BJ (cell line): ENCODE data around the gene MFRP. TPM values are rescaled to one million over a fixed set of nuclear protein-coding genes. Genes with fewer than 3 reads are reported as not detected.
A peak's percentile ranks its signal among the peaks of the same experiment; 100 is the strongest.

ENCODE experiments used
- CTCF ChIA-PET: fragments of 350-600 bp; formaldehyde crosslinking; extraction: SDS; loops from one replicate; lab custom pipeline; 2021; ENCODE audit warnings: antibody characterized with exemption, inconsistent platforms; lab: Yijun Ruan, JAX
- POLR2A ChIA-PET: fragments of 300-600 bp; sonication (Branson Sonifier 250); formaldehyde crosslinking; extraction: SDS; loops from one replicate; lab custom pipeline; 2021; ENCODE audit warnings: antibody characterized with exemption; lab: Charles Lee
- DNase-seq: peaks from one replicate; pipeline ENCODE4 v3.0.0-alpha.2; 2011; ENCODE audit warnings: low read depth
- H3K27me3 ChIP-seq: 2 replicates; pipeline ENCODE4 v1.6.0; 2011; ENCODE audit warnings: low read length; ENCODE audit not compliant: control insufficient read depth, insufficient read depth
- H3K36me3 ChIP-seq: 2 replicates; pipeline ENCODE4 v1.5.1; 2011; ENCODE audit warnings: low read length; ENCODE audit not compliant: control insufficient read depth, insufficient read depth
- H3K4me3 ChIP-seq: 2 replicates; pipeline ENCODE4 v1.5.1; 2011; ENCODE audit warnings: low read depth, mild to moderate bottlenecking, control low read depth, low read length
- CTCF ChIP-seq: IDR thresholded peaks from 2 replicates; pipeline ENCODE4 v1.5.1; 2011; ENCODE audit warnings: low read depth, mild to moderate bottlenecking, control low read depth, inconsistent platforms, low read length, moderate library complexity; ENCODE audit not compliant: insufficient read depth
- polyA minus RNA-seq: library from RNA; depleted of rRNA, polyadenylated mRNA; stranded (reverse); fragments of >200 nt; gene quantifications from 2 replicates; pipeline ENCODE4 v1.2.3, GENCODE V29; 2011; rRNA and poly(A)+ RNA removed
- polyA plus RNA-seq: library from polyadenylated mRNA; depleted of rRNA; stranded (reverse); fragments of >200 nt; gene quantifications from 2 replicates; pipeline ENCODE4 v1.2.3, GENCODE V29; 2011; rRNA removed

Gene MFRP
- not detected in 2 replicates for polyA plus RNA-seq
- not detected in 2 replicates for polyA minus RNA-seq

- CTCF ChIA-PET = interaction anchor here (2.0 to 11.5 kb wide), 3 partner anchors 8 to 134 kb away, joined by 5 to 126 read pairs (median 18); no protein-coding TSS in a partner anchor
These were observed at the start of gene MFRP for GRCh38 chr11:119346605-119347004. Gene MFRP, minus strand, starts transcription at chr11:119346705. Its CDS starts 192 bp downstream, at chr11:119346513.

DNA sequence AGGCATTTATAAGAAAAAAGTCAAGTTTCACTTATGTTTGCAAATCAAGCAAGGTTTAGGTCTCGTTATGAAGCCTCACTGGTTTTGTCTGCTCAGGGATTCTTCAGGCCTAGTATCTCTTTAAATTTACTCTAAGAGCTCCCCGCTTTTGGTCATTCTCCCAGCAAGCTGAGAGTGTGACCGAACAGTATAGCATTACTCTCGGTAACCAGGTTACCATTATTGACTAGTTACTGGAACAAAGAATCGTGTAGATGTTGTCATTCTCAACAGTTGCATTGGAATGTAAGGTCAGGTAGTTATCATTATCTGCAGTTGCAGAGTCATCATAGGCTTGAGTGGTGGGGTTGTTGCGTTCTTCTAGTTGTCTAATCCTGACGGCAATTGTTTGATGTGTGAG, 44.8 kb upstream of the MFRP start:
- H3K4me3 ChIP-seq = no peak overlapping the region
- DNase-seq = no peak
- ChIA-PET CTCF (interaction anchor here (1.6 kb wide), 1 partner anchor 10 kb away, joined by 7 read pairs; the partner anchor contains the start of gene USP2), POLR2A (no interaction called here)
- H3K36me3 ChIP-seq = no peaks in the 10 kb centered on the region
- no peak for TF ChIP-seq CTCF
- H3K27me3 ChIP-seq = peaks cover 5% of the 10 kb centered on the region; the same call in 1 of the 2 replicates

More at GRCh38 chr11:119346605-119347004, at the start of gene MFRP:
- Histone ChIP-seq H3K4me3 (no peak within 1 kb of the TSS), H3K27me3 (peaks cover 18% of the 10 kb centered on the region), H3K36me3 (no peaks in the 10 kb centered on the region)
- DNase-seq = no peak
- POLR2A ChIA-PET = no interaction called here
- no peak for TF ChIP-seq CTCF

DNA sequence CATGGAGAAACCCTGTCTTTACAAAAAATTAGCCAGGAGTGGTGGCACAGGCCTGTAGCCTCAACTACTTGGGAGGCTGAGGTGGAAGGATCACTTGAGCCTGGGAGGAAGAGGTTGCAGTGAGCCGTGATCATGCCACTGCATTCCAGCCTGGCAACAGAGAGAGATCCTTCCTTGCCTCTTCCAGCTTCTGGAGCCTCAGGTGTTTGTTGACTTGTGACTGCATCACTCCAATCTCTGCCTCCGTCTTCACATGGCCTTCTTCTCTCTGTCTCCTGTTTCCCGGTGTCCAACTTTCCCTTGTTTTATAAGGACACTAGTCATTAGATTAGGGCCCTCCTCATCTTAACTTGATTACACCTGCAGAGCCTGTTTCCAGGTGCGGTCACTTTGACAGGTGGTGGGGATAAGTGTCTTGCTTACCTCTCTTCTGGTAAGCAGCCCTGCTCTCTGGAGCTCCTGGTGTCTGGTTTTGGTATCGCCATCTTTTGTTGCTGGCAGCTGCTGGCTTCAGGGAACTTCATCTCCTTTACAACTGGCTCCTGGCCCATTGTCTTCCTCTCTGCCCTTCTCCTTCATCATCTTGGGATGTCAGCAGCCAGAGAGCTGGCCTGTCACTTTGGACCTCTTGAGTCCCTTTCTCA, 43.2 kb upstream of the MFRP start:
- POLR2A ChIA-PET = interaction anchor here (0.7 kb wide), 1 partner anchor 43 kb away, joined by 17 read pairs; no protein-coding TSS in a partner anchor
- CTCF ChIA-PET = interaction anchor here (1.0 to 1.3 kb wide), 5 partner anchors 9 to 85 kb away, joined by 3 to 4 read pairs (median 4); no protein-coding TSS in a partner anchor
- no peak for DNase-seq

DNA sequence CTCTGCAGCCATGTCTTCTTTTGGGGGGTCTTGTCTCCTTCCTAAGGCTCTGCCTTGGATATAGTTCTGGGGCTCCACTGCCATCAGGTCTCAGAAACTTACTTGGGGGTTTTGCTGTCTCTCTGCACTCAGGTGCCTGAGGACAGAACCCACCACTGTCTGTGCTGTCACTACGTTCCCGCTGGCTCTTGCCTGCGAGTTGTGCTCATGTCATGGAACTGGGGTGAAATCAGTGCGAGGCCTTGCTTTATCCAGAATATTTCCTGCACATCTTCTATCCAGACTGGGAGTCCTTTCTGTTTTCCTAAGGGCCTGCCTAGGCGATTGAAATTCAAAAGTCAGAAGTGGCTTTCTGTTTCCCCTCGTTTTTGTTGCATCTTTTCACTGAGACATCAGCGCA, 41.6 kb upstream of the MFRP start:
- CTCF ChIA-PET = interaction anchor here (1.2 kb wide), 1 partner anchor 87 kb away, joined by 4 read pairs; no protein-coding TSS in a partner anchor

More for the DNA sequence above, 43.2 kb upstream of the MFRP start:
- Histone ChIP-seq H3K27me3 (peaks cover 6% of the 10 kb centered on the region), H3K4me3 (no peak overlapping the region), H3K36me3 (no peaks in the 10 kb centered on the region)
- peak; percentile 47 for TF ChIP-seq CTCF

More for the DNA sequence above, 41.6 kb upstream of the MFRP start:
- POLR2A ChIA-PET = no interaction called here
- no peak for DNase-seq
- Histone ChIP-seq H3K4me3 (no peak overlapping the region), H3K36me3 (no peaks in the 10 kb centered on the region), H3K27me3 (peaks cover 7% of the 10 kb centered on the region)
- TF ChIP-seq CTCF = no peak
